ENCODE measurements around the gene DLX2.

- TF ChIP-seq CTCF (conservative IDR thresholded peaks at IDR 0.05 in 1 of 2, IDR thresholded peaks at IDR 0.05 in 1 of 2; ENCODE audit: extremely low read depth in 1 of 2, insufficient read depth in 1 of 2, low read depth in 1 of 2, low read length in 2 of 2): no peak
- TF ChIP-seq EZH2 (IDR thresholded peaks at IDR 0.05; ENCODE audit: borderline replicate concordance, low read length): no peak
Observed at GRCh38 chr2:172082105-172082943, 20.4 kb downstream of the DLX2 start.

Data from mammary epithelial cell (primary cell).